Activated naive CD4-positive, alpha-beta T cell treated with anti-CD3 and anti-CD28 coated beads, Interleukin-2, amount 50 U/mL, for 72 hours (primary cell): Measurements from ENCODE around the gene TTI1. TPM values are rescaled to one million over a fixed set of nuclear protein-coding genes. Genes with fewer than 3 reads are reported as not detected.

Experiments used
- ATAC-seq, 2 donors: fragments of 150-1000 bp; cut with Tn5 transposase; 2 replicates each; pipeline ENCODE4 v1.10.0; 2021; ENCODE audit warnings: mild to moderate bottlenecking in 2 of 2, moderate library complexity in 2 of 2
- DNase-seq, 2 donors: peaks; one replicate each; pipeline ENCODE4 v3.0.0; 2021 to 2022; ENCODE audit warnings: low spot score in 2 of 2
- H3K27ac Mint-ChIP-seq, 2 donors: one replicate each; pipeline ENCODE4 v1.8.0; 2022; ENCODE audit warnings: mild to moderate bottlenecking in 2 of 2, mixed read lengths in 2 of 2
- H3K36me3 Mint-ChIP-seq, 2 donors: one replicate each; pipeline ENCODE4 v1.8.0; 2022; ENCODE audit warnings: mixed read lengths in 2 of 2
- H3K9me3 Mint-ChIP-seq, 2 donors: one replicate each; pipeline ENCODE4 v1.8.0; 2022; ENCODE audit warnings: mixed read lengths in 2 of 2
- total RNA-seq, 2 donors: library from RNA; stranded (reverse); gene quantifications; one replicate each; pipeline ENCODE4 v1.2.3, GENCODE V29; 2022

TTI1 gene
- 10 to 100 TPM; 36.1 to 40.2 TPM for total RNA-seq

DNA sequence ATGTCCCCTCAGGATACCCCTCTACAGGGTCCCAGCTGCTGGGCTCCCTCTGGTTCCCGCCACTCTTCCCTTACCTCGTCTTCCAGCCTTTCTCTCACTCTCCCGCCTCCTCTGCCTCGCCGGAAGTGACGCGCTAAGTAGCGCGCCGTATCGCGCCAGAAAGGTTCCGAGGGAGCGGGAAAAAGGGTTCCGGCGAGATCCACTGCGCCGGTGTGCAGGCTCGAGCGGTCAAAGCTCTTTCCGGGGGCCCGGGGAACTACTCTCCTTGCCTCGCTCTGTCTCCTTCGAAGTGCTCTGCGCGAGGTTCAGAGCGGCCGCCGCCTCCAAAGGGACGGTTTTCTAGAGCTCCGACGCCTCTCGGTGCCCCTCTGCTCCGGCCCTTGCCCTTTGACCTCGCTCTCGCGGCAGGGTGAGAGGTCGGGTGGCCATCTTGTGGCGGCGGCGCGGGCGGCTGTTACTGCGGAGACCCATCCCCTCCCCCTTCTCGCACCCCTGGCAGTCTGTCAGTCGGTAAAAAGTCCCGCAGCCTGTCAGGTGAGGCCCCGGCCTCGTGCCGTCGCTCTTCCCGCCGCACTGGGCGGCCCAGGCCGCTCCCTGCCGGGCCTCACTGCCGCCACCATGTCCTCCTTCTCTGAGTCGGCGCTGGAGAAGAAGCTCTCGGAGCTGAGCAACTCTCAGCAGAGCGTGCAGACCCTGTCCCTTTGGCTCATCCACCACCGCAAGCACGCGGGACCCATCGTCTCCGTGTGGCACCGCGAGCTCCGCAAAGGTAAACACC is at the start of gene TTI1, which contains the start of gene RPRD1B:
TTI1 (minus strand) TSS at position 127 of the 778 bp plus-strand sequence. CDS start 19,640 bp downstream, outside the sequence.
RPRD1B (plus strand) TSS at position 417 of the 778 bp plus-strand sequence; CDS start at position 619, 202 bp downstream.
- DNase-seq (peak; percentile 87 to 93), ATAC-seq (peak; percentile 88 to 93)
- peak within 1 kb of the TSS; percentile 97 to 99 for H3K27ac Mint-ChIP-seq
- H3K36me3 Mint-ChIP-seq: peaks cover 20 to 31% of the 10 kb centered on the region in 2 donors
- H3K9me3 Mint-ChIP-seq: peaks cover 0 to 3% of the 10 kb centered on the region in 2 donors

DNA sequence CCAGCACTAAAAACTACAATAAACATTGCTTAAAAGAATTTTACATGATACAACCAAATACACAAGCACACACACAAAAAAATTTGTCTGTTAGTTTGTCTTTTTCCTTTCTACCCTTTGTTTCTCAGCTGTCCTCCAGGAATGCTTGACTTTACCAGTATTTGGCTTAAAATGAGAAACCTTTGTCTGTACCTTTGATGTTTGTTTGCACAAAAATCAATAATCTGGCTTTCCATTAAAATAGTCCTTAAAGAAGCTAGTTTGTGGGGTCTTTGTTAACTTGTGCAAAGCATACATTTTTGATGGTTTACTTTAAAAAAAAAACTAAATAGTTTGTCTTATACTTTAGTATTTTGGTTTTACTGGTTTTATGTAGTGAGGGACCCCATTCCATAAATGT is 49.6 kb upstream of the TTI1 start:
- Mint-ChIP-seq H3K36me3 (peaks cover 24 to 26% of the 10 kb centered on the region in 2 donors), H3K9me3 (no peaks in the 10 kb centered on the region), H3K27ac (no peak overlapping the region)
- DNase-seq (no peak), ATAC-seq (no peak)

DNA sequence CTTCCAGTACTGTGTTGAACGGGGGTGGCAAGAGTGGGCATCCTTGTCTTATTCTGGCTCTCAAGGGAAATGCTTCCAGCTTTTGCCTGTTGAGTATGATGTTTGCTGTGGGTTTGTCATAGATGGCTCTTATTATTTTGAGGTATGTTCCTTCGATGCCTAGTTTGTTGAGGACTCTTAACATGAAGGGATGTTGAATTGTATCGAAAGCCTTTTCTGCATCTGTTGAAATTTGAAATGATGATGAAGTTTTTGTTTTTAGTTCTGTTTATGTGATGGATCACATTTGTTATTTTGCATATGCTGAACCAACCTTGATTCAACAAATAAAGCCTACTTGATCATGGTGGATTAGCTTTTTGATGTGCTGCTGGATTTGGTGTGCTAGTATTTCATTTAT is 48.3 kb upstream of the TTI1 start:
- Mint-ChIP-seq H3K27ac (no peak overlapping the region), H3K9me3 (no peaks in the 10 kb centered on the region), H3K36me3 (peaks cover 33 to 35% of the 10 kb centered on the region in 2 donors)
- DNase-seq (no peak), ATAC-seq (no peak)

DNA sequence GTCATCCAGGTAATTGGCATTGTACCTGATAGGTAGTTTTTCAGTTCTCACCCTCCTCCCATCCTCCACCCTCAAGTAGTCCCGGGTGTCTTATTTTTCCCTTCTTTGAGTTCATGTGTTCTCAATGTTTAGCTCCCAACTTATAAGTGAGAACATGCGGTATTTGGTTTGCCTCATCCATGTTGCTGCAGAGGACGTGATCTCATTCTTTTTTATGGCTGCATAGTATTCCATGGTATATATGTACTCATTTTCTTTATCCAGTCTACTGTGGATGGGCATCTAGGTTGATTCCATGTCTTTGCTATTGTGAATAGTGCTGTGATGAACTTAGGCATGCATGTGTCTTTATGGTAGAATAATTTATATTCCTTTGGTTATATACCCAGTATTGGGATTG is 46.1 kb upstream of the TTI1 start:
- no peaks in the 10 kb centered on the region for H3K9me3 Mint-ChIP-seq

DNA sequence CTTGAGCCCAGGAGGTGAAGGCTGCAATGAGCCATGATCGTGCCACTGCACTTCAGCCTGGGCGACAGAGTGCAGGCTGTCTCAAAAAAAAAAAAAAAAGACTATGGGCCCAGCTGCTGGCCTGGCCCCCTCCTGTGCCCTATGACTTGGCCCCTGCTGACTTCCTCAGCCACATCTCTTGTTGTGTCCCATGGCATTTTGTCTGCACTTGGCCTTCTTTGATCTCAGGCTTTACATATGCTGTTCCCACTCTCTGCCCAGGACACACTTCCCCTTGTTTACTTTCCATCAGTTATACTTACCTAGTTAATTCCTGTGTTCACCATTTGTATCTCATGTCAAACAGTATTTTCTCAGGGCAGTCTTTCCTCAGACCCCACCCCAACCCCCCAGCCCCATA is 44.8 kb upstream of the TTI1 start:
- Mint-ChIP-seq H3K36me3 (peaks cover 29 to 33% of the 10 kb centered on the region in 2 donors), H3K9me3 (no peaks in the 10 kb centered on the region), H3K27ac (no peak overlapping the region)
- DNase-seq (no peak), ATAC-seq (no peak)

More for the DNA sequence above, 46.1 kb upstream of the TTI1 start:
- ATAC-seq: no peak
- Mint-ChIP-seq H3K27ac (no peak overlapping the region), H3K36me3 (peaks cover 29 to 33% of the 10 kb centered on the region in 2 donors)
- DNase-seq: no peak

DNA sequence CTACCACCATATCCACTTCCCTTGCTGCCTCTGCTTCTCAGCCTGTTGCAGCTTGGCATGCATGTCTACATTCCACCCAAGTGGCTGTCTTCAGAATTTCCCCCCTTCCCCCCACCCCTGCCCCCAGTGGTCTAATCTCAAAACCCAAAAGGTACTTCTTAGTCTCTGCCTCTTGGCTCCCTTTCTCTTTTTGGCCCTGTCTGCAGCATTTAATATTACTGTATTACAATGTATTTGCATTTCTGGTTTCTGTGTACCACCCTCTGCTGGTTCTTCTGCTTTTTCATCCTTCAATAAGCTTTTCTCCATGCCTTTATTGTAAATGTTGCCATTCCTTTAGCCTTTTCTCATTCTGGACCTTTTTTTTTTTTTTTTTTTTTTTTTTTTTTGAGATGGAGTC is 43.3 kb upstream of the TTI1 start:
- H3K9me3 Mint-ChIP-seq: no peaks in the 10 kb centered on the region
- DNase-seq (no peak), ATAC-seq (no peak)
- H3K36me3 Mint-ChIP-seq: peaks cover 29 to 41% of the 10 kb centered on the region in 2 donors
- no peak overlapping the region for H3K27ac Mint-ChIP-seq

DNA sequence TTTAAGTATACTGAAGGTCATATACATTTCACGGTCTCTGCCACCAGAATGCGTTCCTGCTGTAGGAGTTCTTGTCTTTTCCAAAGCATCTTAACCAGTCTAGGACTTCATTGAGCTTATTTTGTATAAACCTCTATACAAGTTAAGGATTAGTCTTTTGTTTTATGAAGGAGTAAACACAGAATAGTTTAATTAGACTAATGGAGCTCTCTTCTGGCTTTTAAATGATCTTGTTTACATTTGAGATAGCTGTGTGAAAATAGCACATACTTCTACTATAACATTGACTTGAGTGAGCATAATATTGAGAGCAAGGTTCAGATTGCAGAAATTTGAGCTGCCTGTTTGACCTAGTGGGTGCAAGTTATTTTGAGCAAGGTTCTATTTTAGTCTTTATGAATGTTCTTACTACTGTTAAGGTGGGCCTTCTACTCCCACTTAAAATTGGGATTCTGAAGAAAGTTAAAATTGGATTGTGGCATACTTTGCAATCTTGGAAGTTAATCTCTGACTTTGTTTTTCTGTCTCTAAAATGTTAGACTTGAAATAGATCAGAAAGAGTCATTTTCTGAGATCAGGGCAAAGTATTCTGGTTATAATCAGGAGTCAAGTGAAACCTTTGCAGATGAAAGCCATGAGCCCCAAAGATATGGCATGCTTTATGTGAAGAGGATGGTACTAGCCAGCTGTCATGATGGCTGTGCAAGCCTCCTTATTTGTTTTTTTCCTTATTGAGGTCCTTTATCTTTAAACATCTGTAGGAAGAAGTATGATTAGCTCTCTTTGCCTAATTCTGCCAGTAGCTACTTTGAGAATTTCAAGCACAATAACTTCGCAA is 42.1 kb upstream of the TTI1 start:
- H3K36me3 Mint-ChIP-seq: peaks cover 30 to 53% of the 10 kb centered on the region in 2 donors
- H3K27ac Mint-ChIP-seq: no peak overlapping the region
- DNase-seq: no peak
- H3K9me3 Mint-ChIP-seq: no peaks in the 10 kb centered on the region
- ATAC-seq: no peak

DNA sequence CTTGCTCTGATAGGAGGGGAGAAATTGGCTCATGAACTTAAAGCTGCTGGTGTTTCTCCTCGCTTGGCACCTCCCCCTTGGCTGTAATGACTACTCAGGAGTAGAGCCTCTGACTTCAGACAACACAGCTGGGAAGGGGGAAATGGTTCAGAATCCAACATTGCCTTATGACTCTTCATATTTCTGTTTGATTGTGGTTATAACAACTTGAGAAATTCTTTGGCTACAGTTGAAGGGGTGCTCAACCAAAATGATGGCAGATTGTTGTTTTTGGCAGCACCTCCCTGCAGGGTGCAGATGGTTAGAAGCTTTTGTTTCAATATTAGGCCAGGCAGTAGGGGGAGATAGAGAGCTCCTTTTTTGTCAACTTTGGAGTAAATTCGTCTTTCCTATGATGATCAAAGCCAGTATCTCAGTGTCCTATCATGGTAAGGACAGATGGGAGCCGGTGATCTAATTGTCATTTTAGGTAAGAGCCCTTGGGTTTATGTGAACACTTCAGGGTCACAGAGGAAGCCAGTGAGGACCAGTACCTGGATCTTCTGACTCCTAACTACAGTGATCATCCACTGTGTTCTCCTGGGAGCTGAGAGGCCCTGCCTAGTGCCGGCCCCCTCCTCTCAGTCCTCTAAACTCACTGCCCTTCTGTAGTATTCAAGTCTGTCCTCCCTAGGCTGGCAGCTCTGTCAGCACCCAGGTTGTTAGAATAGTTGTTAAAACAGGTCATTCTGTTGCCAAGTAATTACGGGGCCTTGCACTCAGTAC is 40.2 kb upstream of the TTI1 start:
- Mint-ChIP-seq H3K36me3 (peaks cover 27 to 46% of the 10 kb centered on the region in 2 donors), H3K9me3 (no peaks in the 10 kb centered on the region), H3K27ac (no peak overlapping the region)
- peak in 1 of 2 donors; percentile 51 for DNase-seq
- peak; percentile 40 to 80 for ATAC-seq

DNA sequence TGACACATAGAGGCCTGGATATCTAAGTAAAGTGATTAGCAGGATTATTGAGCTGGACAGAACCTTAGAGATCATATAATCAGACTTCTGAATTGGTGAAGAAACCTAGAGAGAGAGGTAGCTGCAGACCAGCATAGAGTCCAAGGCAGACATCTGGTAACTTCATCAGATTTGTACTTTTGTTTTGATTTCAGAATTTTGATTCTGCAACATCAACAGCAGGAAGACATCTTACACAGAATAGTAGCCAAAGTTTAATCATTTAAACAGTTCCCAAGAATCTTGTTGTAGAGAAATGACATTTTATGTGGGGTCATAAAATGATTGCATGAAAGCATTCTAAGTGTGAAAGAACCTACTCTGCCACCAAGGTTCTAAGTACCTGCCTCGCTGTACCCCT is 39.6 kb upstream of the TTI1 start:
- Mint-ChIP-seq H3K36me3 (peaks cover 23 to 41% of the 10 kb centered on the region in 2 donors), H3K9me3 (no peaks in the 10 kb centered on the region), H3K27ac (peak overlapping the region in 1 of 2 donors; percentile 57)
- DNase-seq (no peak), ATAC-seq (no peak)

DNA sequence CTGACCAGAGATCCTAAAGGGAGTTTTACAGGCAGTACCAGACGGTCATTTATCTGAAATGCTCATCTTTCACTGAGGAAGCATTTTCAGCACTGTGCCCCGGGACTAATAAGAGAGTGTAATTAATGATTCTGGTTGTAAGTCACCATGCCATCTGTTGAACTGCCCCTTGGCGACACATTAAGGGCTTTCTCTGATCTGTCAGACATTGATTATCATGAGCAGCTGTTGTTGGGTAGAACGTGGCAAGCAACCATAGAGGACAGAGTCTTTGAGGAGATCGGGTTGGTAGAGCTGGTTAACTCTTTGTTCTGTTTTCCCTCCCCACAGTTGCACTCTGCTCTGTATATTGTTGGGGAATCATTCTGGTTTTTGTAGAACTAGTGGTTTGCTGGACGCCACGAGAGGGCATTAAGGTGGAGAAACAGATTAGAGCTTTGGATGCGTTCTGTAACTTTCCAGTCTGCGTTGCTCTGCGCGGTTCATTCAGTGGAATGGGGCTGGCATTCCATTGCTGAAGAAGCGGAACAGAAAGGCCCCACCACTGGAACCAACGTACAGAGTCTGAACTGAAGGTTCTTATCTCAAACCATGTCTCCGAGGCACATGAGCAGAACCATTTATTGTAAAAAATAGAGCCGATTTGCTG is 34.6 kb upstream of the TTI1 start:
- ATAC-seq (no peak), DNase-seq (no peak)
- no peaks in the 10 kb centered on the region for H3K9me3 Mint-ChIP-seq
- no peak overlapping the region for H3K27ac Mint-ChIP-seq
- peaks cover 23 to 46% of the 10 kb centered on the region in 2 donors for H3K36me3 Mint-ChIP-seq

DNA sequence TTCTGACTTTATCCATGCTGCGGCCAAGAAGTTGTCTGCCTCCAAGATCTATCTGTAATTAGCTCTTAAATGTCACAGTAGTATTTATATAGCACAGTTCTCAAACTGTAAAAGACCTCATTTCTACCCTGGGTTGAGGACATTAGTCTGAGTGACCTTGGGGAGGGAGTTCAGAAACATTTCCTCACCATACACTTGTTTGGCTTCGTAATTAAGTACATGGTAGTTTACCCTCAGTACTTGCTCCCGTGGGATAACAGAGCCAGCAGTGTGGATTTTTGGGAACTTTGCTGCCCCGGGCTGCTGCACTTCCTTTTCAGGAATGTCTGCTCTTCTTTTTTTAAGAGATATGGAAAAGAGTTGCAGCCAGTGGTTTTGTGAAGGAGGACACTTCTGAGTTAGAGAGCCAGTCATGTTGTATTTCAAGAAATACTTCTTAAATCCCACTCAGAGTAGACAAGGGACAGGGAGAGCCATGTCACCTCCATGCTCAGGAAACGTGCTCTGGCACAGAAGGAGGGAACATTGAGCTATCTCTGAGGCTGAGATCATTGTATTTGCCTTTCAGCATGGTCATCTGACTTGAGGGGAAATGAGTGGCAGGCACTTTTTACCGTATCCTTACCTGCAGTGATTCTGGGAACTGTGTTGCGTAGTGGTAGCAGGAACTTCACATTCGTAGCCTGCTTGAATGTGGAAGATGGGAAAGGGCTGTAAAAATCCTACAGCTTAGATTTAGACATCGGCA is 33.9 kb upstream of the TTI1 start:
- DNase-seq: no peak
- ATAC-seq: no peak
- Mint-ChIP-seq H3K36me3 (peaks cover 23 to 40% of the 10 kb centered on the region in 2 donors), H3K27ac (no peak overlapping the region), H3K9me3 (no peaks in the 10 kb centered on the region)

DNA sequence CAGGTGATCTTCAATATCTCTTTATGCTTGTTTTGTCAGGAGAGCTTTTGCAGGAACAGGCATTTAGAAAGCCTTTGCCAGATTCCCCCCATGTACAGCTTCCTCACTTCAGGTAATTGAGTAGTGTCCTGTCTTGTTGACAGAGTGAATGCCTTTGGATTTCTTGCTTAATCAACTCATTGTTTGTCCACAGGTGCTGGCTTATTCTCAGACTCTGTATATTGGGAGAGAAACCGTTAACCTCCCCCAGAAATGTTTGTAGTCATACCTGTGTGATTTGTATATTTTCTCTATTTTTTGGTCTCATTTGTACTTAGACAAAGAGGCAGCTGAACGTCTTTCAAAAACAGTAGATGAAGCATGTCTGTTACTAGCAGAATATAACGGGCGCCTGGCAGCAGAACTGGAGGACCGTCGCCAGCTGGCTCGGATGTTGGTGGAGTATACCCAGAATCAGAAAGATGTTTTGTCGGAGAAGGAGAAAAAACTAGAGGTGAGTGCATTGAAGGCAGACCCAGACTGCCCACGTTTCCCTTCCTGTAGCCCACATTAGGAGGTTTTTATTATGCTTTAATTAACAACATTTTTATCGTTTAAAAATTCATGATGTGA is 32.6 kb upstream of the TTI1 start:
- DNase-seq (no peak), ATAC-seq (no peak)
- no peak overlapping the region for H3K27ac Mint-ChIP-seq
- H3K9me3 Mint-ChIP-seq: no peaks in the 10 kb centered on the region
- peaks cover 23 to 31% of the 10 kb centered on the region in 2 donors for H3K36me3 Mint-ChIP-seq

DNA sequence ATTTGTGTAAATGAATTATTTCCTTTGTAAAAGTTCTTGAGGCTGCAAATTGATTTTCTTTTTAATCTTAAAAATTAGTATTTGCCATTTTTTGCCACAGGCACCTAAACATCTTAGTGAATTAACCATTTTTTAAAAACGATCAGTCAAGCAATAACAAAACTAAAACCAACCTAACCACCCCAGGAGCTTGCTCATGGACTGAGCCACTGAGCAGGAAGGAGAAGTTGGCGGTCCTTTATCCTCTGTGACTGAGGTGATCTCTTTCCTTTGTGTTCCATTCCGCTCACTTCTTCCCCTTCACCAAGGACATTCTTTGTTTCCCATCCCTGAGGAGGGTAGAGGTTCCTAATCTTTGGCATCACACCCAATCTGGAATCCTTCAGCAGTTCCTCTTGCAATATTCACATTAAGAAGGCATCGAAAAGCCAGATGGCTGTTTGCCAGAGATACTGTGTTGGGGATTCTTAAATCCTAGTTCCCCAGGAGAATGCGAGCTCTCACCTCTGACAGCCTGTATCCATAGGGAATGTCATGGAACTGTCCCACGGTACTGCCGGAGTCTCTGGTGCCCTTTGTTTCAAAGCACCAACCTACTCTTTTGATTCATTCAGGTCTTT is 30.8 kb upstream of the TTI1 start:
- H3K36me3 Mint-ChIP-seq: peaks cover 23 to 32% of the 10 kb centered on the region in 2 donors
- DNase-seq: no peak
- no peaks in the 10 kb centered on the region for H3K9me3 Mint-ChIP-seq
- no peak for ATAC-seq
- peak overlapping the region in 1 of 2 donors; percentile 73 for H3K27ac Mint-ChIP-seq

DNA sequence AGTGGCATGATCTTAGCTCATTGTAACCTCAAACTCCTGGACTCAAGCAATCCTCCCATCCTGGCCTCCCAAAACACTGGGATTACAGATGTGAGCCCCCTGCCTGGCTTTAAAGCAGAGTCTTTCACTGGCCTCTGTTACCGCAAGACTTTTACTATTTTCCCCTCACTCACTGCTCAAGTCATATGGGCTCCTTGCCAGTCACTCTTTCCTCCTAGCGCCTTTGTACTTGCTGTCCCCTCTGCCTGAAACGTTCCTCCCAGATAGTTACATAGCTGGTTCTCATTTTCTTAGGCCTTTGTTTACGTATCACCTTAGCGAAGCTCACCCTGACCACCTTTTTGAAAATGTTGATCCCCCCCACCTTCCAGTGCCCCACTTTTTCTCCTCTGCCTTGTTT is 29.6 kb upstream of the TTI1 start:
- Mint-ChIP-seq H3K27ac (no peak overlapping the region), H3K36me3 (peaks cover 22 to 30% of the 10 kb centered on the region in 2 donors), H3K9me3 (no peaks in the 10 kb centered on the region)
- ATAC-seq (no peak), DNase-seq (no peak)

DNA sequence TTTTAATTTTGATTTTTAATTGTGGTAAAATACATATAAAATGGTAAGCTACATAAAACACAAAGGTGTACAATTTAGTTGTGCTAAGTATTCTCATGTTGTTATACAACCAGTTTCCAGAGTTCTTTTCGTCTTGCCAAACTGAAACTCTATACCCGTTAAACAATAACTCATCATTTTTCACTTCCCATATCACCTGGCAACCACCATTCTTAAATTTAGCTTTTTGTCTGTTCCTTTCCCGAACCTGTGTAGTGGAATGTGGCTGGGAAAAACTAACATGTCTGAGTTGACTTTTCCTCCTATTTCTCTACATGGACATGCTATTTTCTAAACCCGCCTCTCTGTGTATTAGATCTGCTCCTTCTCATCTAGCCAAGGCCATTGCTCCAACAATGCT is 27.9 kb upstream of the TTI1 start:
- no peak overlapping the region for H3K27ac Mint-ChIP-seq
- peaks cover 12 to 20% of the 10 kb centered on the region in 2 donors for H3K36me3 Mint-ChIP-seq
- DNase-seq (no peak), ATAC-seq (no peak)
- no peaks in the 10 kb centered on the region for H3K9me3 Mint-ChIP-seq
